ENCODE data around the gene RAB11FIP3.

DNA sequence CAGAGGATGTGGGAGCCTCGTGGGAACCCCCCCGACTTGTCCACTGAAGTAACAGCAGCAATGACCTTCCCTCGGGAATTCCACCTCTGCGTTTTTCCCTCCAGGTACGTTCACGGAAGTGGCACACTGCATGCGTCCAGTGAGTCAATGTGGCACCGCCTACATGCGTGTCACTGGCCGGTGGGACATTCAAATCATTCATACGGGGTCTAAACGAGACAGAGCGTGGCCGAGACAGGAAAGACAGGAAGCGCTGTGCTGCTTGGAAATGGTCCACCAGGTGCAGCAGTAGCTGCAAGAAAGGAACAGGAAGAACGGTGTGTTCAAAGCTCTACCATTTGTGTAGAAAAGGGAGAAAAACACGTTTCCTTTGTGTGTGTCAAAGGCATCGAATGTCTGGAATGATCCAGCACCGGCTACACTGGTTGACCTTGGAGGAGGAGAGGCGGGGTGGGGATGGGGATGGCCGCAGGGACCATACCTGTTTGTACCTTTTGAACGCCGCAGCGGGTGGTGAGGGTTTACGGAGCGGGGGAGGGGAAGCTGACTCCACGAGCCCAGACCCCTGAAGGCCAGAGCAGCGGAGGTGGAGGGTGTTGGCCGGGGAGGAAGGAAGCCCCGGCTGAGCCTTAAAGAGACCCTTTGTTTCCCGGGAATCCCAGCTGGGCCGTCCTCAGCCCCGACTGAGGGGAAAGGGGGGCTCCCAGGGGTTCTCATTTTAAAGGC lies 42.0 kb upstream of the RAB11FIP3 start:
- TF ChIP-seq, protein P1, sequence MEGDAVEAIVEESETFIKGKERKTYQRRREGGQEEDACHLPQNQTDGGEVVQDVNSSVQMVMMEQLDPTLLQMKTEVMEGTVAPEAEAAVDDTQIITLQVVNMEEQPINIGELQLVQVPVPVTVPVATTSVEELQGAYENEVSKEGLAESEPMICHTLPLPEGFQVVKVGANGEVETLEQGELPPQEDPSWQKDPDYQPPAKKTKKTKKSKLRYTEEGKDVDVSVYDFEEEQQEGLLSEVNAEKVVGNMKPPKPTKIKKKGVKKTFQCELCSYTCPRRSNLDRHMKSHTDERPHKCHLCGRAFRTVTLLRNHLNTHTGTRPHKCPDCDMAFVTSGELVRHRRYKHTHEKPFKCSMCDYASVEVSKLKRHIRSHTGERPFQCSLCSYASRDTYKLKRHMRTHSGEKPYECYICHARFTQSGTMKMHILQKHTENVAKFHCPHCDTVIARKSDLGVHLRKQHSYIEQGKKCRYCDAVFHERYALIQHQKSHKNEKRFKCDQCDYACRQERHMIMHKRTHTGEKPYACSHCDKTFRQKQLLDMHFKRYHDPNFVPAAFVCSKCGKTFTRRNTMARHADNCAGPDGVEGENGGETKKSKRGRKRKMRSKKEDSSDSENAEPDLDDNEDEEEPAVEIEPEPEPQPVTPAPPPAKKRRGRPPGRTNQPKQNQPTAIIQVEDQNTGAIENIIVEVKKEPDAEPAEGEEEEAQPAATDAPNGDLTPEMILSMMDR (conservative IDR thresholded peaks at IDR 0.05 in 1 of 2, IDR thresholded peaks at IDR 0.05 in 1 of 2; ENCODE audit: extremely low read depth in 1 of 2, insufficient read depth in 1 of 2, low read depth in 1 of 2, low read length in 2 of 2): no peak
- no peak for TF ChIP-seq EZH2 (IDR thresholded peaks at IDR 0.05; ENCODE audit: borderline replicate concordance, low read length)
